Neural cell (in vitro differentiated cells): Measurements from ENCODE around the gene YPEL5.

ENCODE experiments used
- EZH2 ChIP-seq: fragments of 200-600, 300-800 bp; shearing (Covaris generic), sonication (generic); IDR thresholded peaks from 2 replicates; pipeline ENCODE4 v1.6.1; 2014; ENCODE audit warnings: antibody characterized with exemption, low read length, borderline replicate concordance, mild to moderate bottlenecking; ENCODE audit not compliant: insufficient read depth, poor library complexity, severe bottlenecking
- RAD21 ChIP-seq: fragments of 450-650 bp; conservative IDR thresholded peaks from 2 replicates; pipeline ENCODE4 v1.6.1; 2014; ENCODE audit warnings: antibody characterized with exemption, mild to moderate bottlenecking, moderate library complexity
- SMC3 ChIP-seq: fragments of 450-650 bp; conservative IDR thresholded peaks from 2 replicates; pipeline ENCODE4 v1.6.1; 2014; ENCODE audit warnings: antibody characterized with exemption, mild to moderate bottlenecking, moderate library complexity; ENCODE audit not compliant: poor library complexity
- TAF1 ChIP-seq: IDR thresholded peaks from 2 replicates; pipeline ENCODE4 v1.6.1; 2012; ENCODE audit warnings: low read depth
- TF ChIP-seq, protein P1 (sequence below): fragments of 450-650 bp; IDR thresholded peaks from 2 replicates; pipeline ENCODE4 v1.5.1; 2014; ENCODE audit warnings: antibody characterized with exemption, mild to moderate bottlenecking, moderate library complexity; ENCODE audit not compliant: poor library complexity, severe bottlenecking

DNA sequence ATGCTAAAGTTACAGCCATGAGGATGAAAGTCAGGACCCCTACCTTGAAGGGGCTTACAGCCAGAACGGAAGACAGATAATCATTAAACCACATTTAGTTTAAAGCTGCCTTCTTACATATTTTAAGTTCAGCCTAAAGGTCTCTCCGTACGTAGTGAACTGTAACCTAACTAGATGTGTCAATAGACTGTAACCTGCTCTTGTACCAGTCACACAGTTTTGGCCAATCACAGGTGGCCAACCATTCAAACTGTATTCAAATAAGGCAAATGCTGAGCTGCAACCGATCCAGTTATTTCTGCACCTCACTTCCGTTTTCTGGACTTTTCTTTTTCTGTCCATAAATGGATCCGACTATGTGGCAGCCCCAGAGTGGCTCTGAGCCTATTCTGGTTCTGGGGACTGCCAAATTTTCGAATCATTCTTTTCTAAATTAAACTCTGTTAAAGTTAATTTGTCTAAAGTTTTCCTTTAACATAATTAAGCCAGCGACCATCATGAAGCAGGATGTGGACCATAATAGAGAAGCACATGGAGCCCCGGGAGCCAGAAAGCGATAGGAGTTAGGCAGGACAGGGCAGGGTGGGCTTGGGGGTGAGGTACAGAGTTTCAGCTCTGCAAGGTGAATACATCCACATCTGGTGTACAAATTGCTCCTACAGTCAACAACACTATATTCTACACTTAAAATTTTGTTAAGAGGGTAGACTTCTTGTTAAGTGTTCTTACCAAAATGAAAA lies 48.4 kb upstream of the YPEL5 start:
- TF ChIP-seq, protein P1, sequence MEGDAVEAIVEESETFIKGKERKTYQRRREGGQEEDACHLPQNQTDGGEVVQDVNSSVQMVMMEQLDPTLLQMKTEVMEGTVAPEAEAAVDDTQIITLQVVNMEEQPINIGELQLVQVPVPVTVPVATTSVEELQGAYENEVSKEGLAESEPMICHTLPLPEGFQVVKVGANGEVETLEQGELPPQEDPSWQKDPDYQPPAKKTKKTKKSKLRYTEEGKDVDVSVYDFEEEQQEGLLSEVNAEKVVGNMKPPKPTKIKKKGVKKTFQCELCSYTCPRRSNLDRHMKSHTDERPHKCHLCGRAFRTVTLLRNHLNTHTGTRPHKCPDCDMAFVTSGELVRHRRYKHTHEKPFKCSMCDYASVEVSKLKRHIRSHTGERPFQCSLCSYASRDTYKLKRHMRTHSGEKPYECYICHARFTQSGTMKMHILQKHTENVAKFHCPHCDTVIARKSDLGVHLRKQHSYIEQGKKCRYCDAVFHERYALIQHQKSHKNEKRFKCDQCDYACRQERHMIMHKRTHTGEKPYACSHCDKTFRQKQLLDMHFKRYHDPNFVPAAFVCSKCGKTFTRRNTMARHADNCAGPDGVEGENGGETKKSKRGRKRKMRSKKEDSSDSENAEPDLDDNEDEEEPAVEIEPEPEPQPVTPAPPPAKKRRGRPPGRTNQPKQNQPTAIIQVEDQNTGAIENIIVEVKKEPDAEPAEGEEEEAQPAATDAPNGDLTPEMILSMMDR, result no peak
- TF ChIP-seq EZH2 (no peak), RAD21 (no peak), SMC3 (no peak), TAF1 (no peak)
